GM12878 (cell line): Measurements from ENCODE around the gene ZFAND2A. TPM values are rescaled to one million over a fixed set of nuclear protein-coding genes. Genes with fewer than 3 reads are reported as not detected.

Source experiments
- ATAC-seq: fragments of 200-7000 bp; cut with Tn5 transposase; 3 replicates; pipeline ENCODE4 v1.9.1; 2020; ENCODE audit warnings: mild to moderate bottlenecking, moderate library complexity
- BruUV-seq: library from RNA; stranded (reverse); fragments of 400-500 nt; replicated peaks from 2 replicates; lab custom pipeline; 2021; lab: Mats Ljungman, UMichigan
- CTCF ChIA-PET: fragments of 300-600 bp; sonication (Branson Sonifier 250); formaldehyde crosslinking; extraction: SDS; loops from one replicate; lab custom pipeline; 2021; ENCODE audit warnings: inconsistent platforms; lab: Yijun Ruan, JAX
- POLR2A ChIA-PET: fragments of 350-600 bp; formaldehyde crosslinking; extraction: SDS; loops from one replicate; lab custom pipeline; 2021; ENCODE audit warnings: inconsistent platforms; lab: Charles Lee
- RAD21 ChIA-PET: fragments of 300-600 bp; sonication (Branson Sonifier 250); formaldehyde crosslinking; loops from one replicate; lab custom pipeline; 2023; ENCODE audit warnings: antibody characterized with exemption; ENCODE audit not compliant: unreplicated experiment; lab: Charles Lee
- SMC1A ChIA-PET: fragments of 300-600 bp; sonication (Branson Sonifier 250); formaldehyde crosslinking; loops from one replicate; lab custom pipeline; 2023; ENCODE audit not compliant: unreplicated experiment, uncharacterized antibody; lab: Charles Lee
- DNase-seq: peaks from one replicate; pipeline ENCODE4 v3.0.0-alpha.2; 2011; ENCODE audit warnings: low read depth, low spot score
- FAIRE-seq: peaks from 3 replicates; lab custom pipeline; 2011; peaks lifted over from hg19 to GRCh38; lab: Jason Lieb, UNC
- H2AFZ ChIP-seq: 2 replicates; pipeline ENCODE4 v1.6.0; 2011; ENCODE audit warnings: low read depth, low read length, control low read depth; ENCODE audit not compliant: control insufficient read depth
- H3K27ac ChIP-seq: 2 replicates; pipeline ENCODE4 v1.5.1; 2011; ENCODE audit warnings: control low read depth; ENCODE audit not compliant: control insufficient read depth, insufficient read depth
- H3K27me3 ChIP-seq, 2 experiments: replicated peaks in 1 of 2; 2 replicates each; pipeline versions ENCODE4 v1.6.0 to v1.6.1; 2011; ENCODE audit warnings: low read length in 1 of 2; ENCODE audit not compliant: control insufficient read depth in 2 of 2, insufficient read depth in 2 of 2
- H3K36me3 ChIP-seq, 2 experiments: 2 replicates each; pipeline ENCODE4 v1.5.1; 2011; ENCODE audit warnings: low read length in 1 of 2; ENCODE audit not compliant: control insufficient read depth in 2 of 2, insufficient read depth in 2 of 2
- H3K4me1 ChIP-seq: 2 replicates; pipeline ENCODE4 v1.6.1; 2011; ENCODE audit warnings: mild to moderate bottlenecking, low read length, moderate library complexity, mixed read lengths; ENCODE audit not compliant: control insufficient read depth, insufficient read depth
- H3K4me2 ChIP-seq: 2 replicates; pipeline ENCODE4 v1.6.0; 2011; ENCODE audit warnings: control low read depth; ENCODE audit not compliant: control insufficient read depth, insufficient read depth
- H3K4me3 ChIP-seq: fragments of 200-600 bp; sonication (generic); 2 replicates; pipeline ENCODE4 v1.5.1; 2016
- H3K79me2 ChIP-seq: 2 replicates; pipeline ENCODE4 v1.6.0; 2011; ENCODE audit warnings: low read length; ENCODE audit not compliant: control insufficient read depth, insufficient read depth
- H3K9ac ChIP-seq: 2 replicates; pipeline ENCODE4 v1.8.0; 2011; ENCODE audit warnings: low read length, control low read depth, mixed read lengths; ENCODE audit not compliant: control insufficient read depth, insufficient read depth
- H3K9me3 ChIP-seq: replicated peaks from 3 replicates; pipeline ENCODE4 v1.5.1; 2011; ENCODE audit warnings: mild to moderate bottlenecking, low read length; ENCODE audit not compliant: control insufficient read depth, insufficient read depth
- H4K20me1 ChIP-seq: 2 replicates; pipeline ENCODE4 v1.6.0; 2011; ENCODE audit not compliant: control insufficient read depth, insufficient read depth
- BCLAF1 ChIP-seq: fragments of 450-650 bp; IDR thresholded peaks from 2 replicates; pipeline ENCODE4 v1.6.1; 2017; ENCODE audit warnings: antibody characterized with exemption, mild to moderate bottlenecking, moderate library complexity
- CHD4 ChIP-seq: fragments of 200-600 bp; sonication (generic); IDR thresholded peaks from 2 replicates; pipeline ENCODE4 v1.6.1; 2016; ENCODE audit warnings: mild to moderate bottlenecking
- E2F8 ChIP-seq: fragments of 450-650 bp; IDR thresholded peaks from 2 replicates; pipeline ENCODE4 v1.6.1; 2018; ENCODE audit warnings: mild to moderate bottlenecking, low read depth, moderate library complexity; ENCODE audit not compliant: partially characterized antibody
- ESRRA ChIP-seq: IDR thresholded peaks from 2 replicates; pipeline ENCODE4 v1.6.1; 2012; ENCODE audit warnings: mild to moderate bottlenecking, low read length, improper control_type of control experiment
- HDGF ChIP-seq: fragments of 450-650 bp; IDR thresholded peaks from 2 replicates; pipeline ENCODE4 v1.6.1; 2016; ENCODE audit warnings: antibody characterized with exemption
- MEF2A ChIP-seq: IDR thresholded peaks from 2 replicates; pipeline ENCODE4 v1.6.1; 2011; ENCODE audit warnings: low read depth, mild to moderate bottlenecking, low read length, moderate library complexity; ENCODE audit not compliant: insufficient read depth
- PAX8 ChIP-seq: fragments of 450-650 bp; IDR thresholded peaks from 2 replicates; pipeline ENCODE4 v1.6.1; 2017; ENCODE audit warnings: mild to moderate bottlenecking, moderate library complexity
- POU2F2 ChIP-seq: IDR thresholded peaks from 3 replicates; pipeline ENCODE4 v1.6.1; 2011; ENCODE audit warnings: low read depth, mild to moderate bottlenecking, low read length, borderline replicate concordance
- SIX5 ChIP-seq: IDR thresholded peaks from 2 replicates; pipeline ENCODE4 v1.6.1; 2011; ENCODE audit warnings: mild to moderate bottlenecking, low read depth, low read length, moderate library complexity; ENCODE audit not compliant: severe bottlenecking
- WGBS: methylation state at CpG from one replicate; pipeline ENCODE4 v1.1.6; 2016; ENCODE audit warnings: low lambda C conversion rate; ENCODE audit not compliant: insufficient replicate concordance, insufficient coverage; ENCODE audit errors: missing lambda C conversion rate; 5-methylcytosine and 5-hydroxymethylcytosine counted together
- in situ Hi-C: fragments of 300-500 bp; cut with MboI; formaldehyde crosslinking; loops from 9 replicates; pipeline ENCODE4 v1.14.3; 2018; ENCODE audit warnings: mixed read lengths
- intact Hi-C: fragments of 100-400 bp; cut with micrococcal nuclease; formaldehyde crosslinking; loops from one replicate; pipeline ENCODE4 v1.14.2; 2022; ENCODE audit not compliant: unreplicated experiment
- polyA plus RNA-seq, 11 experiments: library from polyadenylated mRNA; depleted of rRNA in 4 of 11; unstranded in 6 of 11; stranded (reverse) in 5 of 11; fragments of >200 nt; fragmentation: Nextera tagmentation in 4 of 11; fragmentation: Illumina TruSeq in 1 of 11; extraction: Ambion mirVana in 4 of 11; extraction: Trizol in 1 of 11; gene quantifications; 1 replicate in 1 of 11; 2 replicates in 10 of 11; pipeline versions ENCODE4 v1.2.1 to v1.2.3, GENCODE V29; 2011 to 2016; ENCODE audit warnings: inconsistent platforms in 2 of 11, missing spikeins in 2 of 11, low read depth in 1 of 11
- total RNA-seq, 4 experiments: library from RNA; depleted of rRNA in 3 of 4; stranded (reverse); fragments of >200 nt in 3 of 4; fragmentation: Illumina TruSeq in 1 of 4; extraction: Trizol in 1 of 4; gene quantifications; 2 replicates each; pipeline versions ENCODE4 v1.2.1 to v1.2.3, GENCODE V29; 2013 to 2021

Gene ZFAND2A
- total and polyA plus RNA-seq, 10 of the 15 experiments (the other 5 are each of a cell fraction or from before 2014, with no cell fraction given): 14.8 to 39.9 (median 20.8) TPM

DNA sequence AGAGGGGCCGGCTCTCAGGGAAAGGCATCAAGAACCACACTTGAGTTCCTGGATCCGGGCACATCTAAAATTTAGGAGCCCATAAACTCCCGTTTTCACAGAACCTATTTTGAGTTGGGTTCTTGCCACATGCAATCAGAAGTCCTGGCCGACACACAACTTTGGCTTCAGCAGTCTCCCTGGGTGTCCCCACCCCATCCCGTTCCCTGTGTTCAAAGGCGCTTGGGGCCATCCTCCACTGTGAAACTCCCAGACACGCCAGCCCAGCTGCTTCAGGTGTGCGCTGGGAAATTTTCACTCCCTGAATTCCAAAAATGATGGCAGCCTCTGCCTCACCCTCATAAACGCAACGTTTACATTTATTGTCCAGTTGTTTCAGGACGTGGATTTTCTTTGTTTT lies 8.4 kb upstream of the ZFAND2A start:
- H3K36me3 ChIP-seq: peaks cover 0 to under 1% of the 10 kb centered on the region in 2 experiments; a peak in 1 of 4 replicates
- TF ChIP-seq BCLAF1: no peak
- no peak for TF ChIP-seq E2F8
- no peak for TF ChIP-seq PAX8
- no peak for TF ChIP-seq HDGF
- TF ChIP-seq POU2F2: no peak
- no peak for TF ChIP-seq CHD4
- TF ChIP-seq ESRRA: no peak
- no peak for TF ChIP-seq MEF2A
- TF ChIP-seq SIX5: no peak
- in situ Hi-C loops: no loop called here
- ATAC-seq (no peak), DNase-seq (no peak), FAIRE-seq (no peak)
- H3K9ac ChIP-seq: no peak overlapping the region
- H3K27me3 ChIP-seq: no peaks in the 10 kb centered on the region
- peaks cover 1% of the 10 kb centered on the region; the same call in 1 of the 2 replicates for H3K79me2 ChIP-seq
- no peaks in the 10 kb centered on the region for H4K20me1 ChIP-seq
- no TSS peak for BruUV-seq
- intact Hi-C loops: no loop called here
- CTCF ChIA-PET: interaction anchor here (0.6 to 4.4 kb wide), 8 partner anchors 9 to 182 kb away, joined by 3 to 31 read pairs (median 6); partner anchors contain the start of gene GPER1
- SMC1A ChIA-PET: interaction anchor here (1.5 to 2.0 kb wide), 2 partner anchors 64 to 175 kb away, joined by 4 to 7 read pairs; no protein-coding TSS in a partner anchor
- peaks cover 9% of the 10 kb centered on the region for H3K4me1 ChIP-seq
- H3K4me3 ChIP-seq: no peak overlapping the region
- 88% methylated on average over 10 of the region's 11 CpGs for WGBS
- POLR2A ChIA-PET: interaction anchor here (0.7 to 3.3 kb wide), 4 partner anchors 8 to 175 kb away, joined by 3 to 9 read pairs (median 4); partner anchors contain the start of gene ZFAND2A
- RAD21 ChIA-PET: interaction anchor here (1.0 kb wide), 1 partner anchor 82 kb away, joined by 4 read pairs; no protein-coding TSS in a partner anchor
- H3K9me3 ChIP-seq: no peaks in the 10 kb centered on the region; the same call in 2 of the 3 replicates
- no peak overlapping the region for H2AFZ ChIP-seq
- H3K27ac ChIP-seq: no peak overlapping the region
- H3K4me2 ChIP-seq: no peak overlapping the region
